Measurements from ENCODE around the gene SEZ6.

Gene SEZ6

DNA sequence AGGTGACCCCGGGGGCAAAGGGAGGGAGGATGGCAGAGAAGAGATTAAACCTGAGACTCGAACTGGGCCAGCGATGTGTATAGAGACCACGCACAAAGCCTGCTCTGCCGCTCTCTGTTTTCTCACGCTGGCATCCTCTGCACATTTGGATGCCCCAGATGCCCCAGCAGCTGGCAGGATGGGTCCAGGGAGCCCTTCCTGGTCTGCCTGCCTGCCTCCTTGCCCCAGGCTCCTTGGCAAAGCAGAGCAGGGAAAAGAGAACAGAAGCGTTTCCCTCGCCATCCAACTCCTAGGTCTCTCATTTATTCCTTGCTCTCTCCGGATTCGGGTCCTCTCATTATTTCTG lies 31.9 kb upstream of the SEZ6 start:
- no peak for DNase-seq (ENCODE audit: low read depth)

DNA sequence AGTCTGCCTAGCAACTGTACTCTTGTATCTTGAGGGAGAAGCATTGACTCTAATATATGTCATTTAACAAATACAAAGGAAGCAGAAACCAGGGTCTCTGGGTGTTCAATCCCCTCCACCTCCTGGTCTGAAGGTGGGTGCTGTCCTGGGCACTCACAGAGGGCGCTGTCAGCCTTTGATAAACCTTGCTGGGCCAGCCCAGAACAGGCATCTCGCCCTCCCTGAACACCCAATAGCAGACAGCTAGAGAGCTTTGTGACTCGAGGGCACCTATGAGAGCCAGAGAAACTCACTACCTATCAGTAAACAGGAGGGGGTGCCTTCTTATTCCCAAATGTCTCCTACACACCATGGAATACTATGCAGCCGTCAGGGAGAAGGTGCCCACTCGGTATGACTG lies 30.8 kb upstream of the SEZ6 start:
- DNase-seq (ENCODE audit: low read depth): no peak

DNA sequence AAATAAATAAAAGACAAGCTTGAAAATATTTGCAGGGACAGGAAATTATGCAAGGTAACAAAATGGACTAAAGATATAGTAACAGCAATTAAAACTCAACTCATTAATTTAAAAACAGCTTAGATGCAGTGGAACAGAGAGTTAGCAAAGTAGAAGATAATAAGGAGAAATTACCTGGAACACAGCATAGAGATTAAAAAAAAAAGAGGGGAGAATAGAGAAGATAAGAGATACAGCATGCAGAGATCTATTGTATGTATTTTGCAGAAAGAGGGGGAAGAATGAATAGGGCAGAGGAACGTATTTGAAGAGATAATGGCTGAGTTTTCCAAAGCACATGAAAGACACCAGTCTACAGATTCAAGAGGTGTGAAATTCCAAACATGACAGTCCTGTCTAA lies 28.7 kb upstream of the SEZ6 start:
- no peak for DNase-seq (ENCODE audit: low read depth)

DNA sequence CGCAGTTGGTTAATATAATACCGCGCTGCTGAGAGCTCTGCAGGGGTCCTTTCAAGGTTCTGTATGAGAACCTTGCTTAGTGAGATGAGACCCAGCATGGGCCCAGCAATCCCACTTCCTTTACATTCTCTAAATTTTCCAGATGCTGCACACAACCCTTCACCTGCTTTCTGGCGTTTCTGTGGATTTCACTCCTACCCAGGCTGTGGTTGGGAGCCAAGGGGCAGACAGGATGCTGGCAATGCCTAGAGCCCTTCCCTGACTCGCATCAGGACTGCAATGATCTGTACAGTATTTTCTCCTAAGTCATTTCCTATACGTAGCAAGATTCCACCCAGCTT lies 27.0 kb upstream of the SEZ6 start:
- DNase-seq (ENCODE audit: low read depth): no peak

DNA sequence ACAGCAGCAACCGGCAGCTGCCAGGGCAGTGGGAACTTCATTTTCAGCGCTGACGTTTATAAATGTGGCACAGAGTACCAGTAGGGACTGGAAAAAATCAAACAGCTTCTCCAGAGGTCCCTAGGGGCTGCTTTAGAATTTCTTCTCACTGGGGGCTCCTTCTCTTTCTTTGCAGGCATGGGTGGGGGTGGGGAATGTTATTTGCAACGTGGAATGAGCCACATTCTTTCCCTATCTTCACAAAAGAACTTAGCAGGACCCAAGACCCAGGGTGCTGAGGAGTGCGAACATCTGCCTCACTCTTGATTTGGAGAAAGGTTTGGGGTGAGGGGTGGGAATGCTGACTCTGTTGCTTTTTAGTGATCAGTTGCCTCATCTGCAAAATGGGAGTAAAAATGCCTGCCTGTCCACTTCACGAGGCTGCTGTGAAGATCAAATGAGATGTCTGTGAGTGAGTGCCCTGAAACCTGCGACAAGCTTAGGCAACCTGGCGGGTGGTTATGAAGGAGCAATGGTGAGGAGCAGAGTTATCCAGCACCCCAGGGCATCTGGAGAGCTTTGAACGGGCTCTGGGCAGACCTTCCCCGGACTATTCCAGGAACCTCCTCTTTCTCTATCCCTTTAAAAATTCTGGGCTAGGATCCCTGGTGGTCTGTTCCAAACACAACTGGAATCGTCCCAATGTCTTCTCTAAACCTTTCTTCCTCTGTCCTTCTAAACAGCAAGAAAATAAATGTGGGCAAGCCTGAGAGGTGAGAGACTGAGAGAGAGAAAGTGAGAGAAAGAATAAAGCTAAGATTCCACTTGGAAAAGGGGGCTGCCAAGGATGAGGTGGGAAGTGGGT lies 26.4 kb upstream of the SEZ6 start:
- DNase-seq (ENCODE audit: low read depth): no peak

DNA sequence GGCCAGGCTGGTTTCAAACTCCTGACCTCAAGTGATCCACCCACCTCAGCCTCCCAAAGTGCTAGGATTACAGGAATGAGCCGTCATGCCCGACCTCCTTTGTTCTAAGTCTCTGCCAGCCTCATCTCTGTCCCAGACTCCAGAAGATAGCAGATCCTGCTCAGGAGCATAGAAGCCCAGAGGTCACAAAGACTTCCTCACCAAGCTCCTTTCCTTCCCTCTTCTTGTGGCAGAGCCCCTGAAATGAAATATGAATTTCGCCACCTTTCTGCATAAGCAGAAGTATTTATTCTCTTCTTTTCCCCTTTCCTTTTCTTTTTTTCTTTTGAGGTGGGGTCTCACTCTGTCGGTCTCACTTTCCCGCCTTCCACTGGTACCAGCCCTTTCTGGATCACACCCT lies 25.7 kb upstream of the SEZ6 start:
- DNase-seq (ENCODE audit: low read depth): no peak

DNA sequence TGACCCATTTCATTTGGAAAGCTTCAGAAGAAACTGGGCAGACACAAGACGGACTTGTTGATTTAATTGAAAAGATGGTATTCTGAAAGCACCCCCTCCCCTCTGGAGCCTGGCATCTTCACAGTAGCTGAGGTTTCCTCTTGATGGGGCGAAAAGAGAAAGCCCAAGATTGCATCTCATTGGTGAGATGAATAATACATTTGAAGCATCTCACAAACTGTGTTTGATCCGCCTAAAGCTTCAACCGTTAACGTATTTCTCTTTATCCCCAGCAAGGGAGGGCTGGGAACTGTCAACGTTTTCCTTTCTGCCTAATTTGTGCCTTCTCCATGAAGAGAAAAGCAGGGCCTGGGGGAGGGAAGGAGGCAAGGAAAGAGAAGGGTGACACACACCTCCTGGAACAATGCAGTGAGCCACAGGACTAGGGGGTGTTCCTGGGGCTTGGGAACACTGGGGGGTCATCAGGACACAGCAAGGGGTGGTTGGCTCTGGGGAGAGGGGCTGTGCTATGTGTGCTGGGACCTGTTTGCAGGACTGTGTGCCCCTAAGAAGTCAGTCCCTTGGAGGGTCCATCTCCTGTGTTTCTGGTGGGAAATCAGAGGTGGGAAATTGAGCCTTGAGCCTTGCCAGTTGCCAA lies 18.6 kb upstream of the SEZ6 start:
- DNase-seq (ENCODE audit: low read depth): no peak

DNA sequence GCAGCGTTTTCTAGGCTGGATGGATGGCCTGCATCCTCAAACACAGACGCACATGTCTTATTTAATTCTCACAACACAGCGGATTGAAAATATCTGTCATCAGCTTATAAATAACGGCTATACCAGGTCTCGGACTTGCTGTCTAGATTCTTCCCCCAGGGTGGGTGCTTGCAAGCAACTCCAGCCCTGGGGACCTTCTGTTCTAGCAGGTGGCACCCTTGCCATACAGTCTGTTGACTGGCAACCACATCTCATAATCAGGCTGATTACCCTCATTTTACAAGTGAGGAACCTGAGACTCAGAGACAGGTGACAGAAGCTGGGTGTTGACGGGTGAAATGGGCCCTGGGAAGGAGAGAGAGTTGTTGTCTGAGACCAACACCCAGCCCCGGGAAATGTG lies 16.2 kb upstream of the SEZ6 start:
- DNase-seq (ENCODE audit: low read depth): no peak

DNA sequence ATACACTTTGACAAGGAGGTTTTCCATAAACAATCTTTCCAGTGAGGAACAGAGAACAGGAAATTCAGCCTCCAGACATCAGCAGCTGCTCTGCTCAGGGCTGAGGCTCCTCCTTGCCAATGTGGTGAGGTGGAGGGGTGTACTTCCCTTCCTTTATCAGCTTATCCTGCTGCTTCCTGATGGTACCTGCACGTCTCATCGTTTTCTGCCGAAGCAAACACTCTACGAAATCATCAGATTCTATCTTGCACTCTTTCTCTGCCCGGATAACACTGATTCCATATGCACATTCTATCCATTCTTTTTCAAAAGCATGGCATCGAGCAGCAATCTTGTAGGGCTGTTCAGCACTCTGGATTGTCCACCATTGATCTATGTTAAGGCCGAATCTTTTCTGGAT lies 15.4 kb upstream of the SEZ6 start:
- DNase-seq (ENCODE audit: low read depth): no peak

DNA sequence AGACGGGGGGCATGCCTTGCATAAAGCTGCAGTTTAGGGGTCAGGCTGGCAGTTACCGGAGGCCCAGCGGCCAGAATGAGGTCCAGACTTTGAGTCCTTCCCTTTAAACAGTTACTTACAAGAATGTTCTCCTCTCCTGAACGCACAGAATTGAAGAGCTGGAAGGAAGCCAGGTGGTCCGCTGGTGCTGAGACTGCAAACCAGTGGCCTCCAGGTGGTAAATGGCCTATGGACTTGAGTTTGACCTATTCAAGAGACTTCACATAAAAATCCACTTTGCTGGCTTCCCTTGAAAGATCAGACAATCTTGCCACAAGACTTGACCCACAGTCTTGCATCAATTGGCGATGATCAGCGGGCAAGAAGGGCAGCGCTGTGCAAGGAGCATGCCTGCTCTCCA lies 14.7 kb upstream of the SEZ6 start:
- no peak for DNase-seq (ENCODE audit: low read depth)

DNA sequence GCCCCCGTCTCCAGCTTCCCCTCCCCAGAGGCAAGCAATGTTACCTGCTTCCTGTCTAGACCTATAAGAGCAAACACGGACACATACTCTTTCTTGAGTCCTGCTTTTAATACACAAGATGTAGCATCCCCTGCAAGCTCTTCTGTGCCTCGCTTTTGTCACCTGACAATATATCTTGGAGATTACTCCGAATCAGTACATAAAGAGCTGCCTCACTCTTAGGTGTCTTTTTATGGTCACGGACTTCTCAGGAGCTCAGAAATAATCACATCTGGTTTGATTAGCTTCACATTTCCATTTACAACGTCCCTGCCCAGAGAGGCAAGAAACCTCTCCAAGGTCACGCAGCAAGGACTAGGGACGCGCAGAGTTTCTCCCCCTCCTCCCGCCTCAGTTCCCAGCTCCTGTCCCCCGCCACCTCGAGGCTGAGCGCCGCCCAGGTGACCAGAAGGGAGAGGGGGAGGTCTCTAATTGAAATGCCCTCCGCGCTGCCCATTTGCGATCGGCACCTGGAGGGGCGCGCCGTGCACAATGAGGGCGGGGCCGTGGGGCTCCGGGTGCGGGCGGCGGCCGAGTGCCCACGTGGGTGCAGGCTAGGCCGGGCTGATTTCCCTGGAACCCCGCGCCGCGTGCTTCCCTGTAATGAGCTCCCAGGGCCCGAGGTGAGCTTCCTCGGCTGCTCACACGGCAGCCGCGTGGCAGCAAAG lies 13.8 kb upstream of the SEZ6 start:
- no peak for DNase-seq (ENCODE audit: low read depth)

DNA sequence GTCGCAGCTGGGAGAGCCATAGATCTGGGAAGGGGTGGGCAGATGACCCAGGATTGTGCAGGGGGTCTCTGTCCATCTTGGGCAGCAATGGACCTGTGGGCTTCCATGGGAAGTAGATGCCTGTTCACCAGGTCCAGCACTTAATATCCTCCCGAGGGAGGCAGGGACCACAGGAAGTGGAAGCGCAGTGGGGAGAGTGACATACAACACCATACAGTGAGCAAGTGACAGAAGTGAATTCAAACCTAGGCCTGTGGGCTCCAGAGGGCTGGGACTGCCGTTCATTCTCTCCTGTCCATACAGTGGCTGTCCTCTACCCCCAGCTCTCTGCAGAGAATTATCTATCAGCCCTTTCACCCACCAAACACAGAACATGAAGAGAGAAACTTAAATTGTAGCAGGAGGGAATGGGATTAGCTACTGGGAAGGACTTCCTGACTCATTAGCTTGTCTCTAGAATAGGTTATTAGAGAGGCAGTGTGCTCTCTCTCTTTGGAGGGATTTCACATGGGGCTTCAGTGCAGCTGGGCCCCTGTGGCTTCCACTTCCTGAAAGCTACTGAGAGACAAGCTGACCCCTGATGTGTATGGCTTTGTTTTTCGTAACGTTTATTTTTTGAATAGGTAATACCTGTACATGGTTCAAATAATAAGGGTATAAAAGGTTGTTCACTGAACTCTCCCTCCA lies 13.1 kb upstream of the SEZ6 start:
- DNase-seq (ENCODE audit: low read depth): no peak

DNA sequence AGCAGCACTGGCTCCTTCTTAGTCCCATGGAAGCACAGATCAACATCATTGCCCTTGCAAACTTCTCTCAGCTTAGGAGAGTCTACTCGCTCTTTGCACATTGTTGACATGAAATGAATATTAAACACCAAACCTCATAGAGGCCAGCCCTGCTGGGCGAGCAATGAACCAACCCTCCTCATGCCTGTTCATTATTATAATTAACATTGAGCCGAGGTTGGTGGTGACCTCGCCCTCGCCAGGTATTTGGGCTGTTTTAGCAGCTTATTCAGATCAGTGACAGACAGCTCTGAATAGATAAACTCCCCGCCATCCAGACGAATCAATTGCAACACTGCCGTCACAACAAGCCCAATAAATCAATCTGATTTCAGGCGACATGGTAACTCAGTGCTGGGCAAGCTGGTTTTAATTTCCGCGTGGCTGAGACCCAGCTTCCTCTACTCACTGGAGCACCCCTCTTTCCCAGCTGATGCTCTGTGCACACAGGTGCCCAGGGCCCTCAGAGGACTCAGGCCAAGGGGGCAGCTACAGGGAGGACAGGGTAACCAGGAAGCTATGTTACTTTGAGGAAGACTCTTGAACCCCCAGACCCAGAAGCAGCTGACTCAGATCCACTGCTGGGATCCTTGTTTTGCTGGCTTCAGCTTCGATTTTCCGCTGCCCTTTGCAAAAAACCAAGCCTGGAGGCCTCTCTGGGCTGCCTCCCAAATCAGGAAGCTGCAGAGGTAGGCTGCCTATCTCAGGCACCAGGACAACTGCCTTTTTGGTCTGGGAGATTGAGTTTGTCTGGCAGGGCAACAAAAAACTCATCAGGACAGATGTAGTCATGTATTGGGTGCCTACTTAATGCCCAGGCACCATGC lies 10.7 kb upstream of the SEZ6 start:
- no peak for DNase-seq (ENCODE audit: low read depth)

DNA sequence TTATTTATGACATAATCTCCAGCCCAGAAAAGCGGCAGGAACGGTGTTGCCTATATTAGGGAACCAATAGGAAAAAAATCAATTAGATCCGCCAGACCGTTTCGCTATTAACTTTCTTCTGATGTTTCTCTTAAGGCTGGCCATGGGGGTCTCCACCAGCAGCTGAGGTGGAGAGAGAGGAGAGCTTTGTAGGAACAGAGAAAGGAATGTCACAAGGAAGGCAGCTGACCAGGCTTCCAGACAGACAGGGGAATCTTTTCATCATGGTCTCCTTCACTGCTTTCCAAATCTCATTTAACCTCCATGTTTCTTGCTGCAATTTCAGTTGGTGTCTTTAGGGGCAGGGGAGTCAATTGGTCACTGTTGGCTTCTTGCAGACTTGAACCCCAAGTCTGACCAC lies 8.9 kb upstream of the SEZ6 start:
- DNase-seq (ENCODE audit: low read depth): no peak

DNA sequence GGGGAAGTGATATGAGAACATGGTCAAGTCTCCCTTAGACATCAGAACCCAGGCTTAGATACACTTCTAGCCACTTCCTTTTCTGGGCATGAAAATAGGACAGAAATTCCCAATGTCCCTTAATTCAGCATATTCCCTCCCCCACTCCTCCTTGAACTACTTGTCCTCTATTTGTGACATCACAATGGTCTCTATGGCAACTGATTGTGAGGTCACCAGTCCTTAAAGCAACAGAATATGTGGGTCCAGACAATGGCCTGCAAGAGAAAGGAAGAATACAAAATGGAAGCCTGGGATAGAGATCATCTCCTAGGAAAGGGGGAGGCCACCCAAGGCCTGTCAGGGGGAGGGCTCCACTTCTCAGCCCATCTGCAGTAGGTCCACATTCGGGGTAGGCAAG lies 6.7 kb upstream of the SEZ6 start:
- DNase-seq (ENCODE audit: low read depth): no peak

DNA sequence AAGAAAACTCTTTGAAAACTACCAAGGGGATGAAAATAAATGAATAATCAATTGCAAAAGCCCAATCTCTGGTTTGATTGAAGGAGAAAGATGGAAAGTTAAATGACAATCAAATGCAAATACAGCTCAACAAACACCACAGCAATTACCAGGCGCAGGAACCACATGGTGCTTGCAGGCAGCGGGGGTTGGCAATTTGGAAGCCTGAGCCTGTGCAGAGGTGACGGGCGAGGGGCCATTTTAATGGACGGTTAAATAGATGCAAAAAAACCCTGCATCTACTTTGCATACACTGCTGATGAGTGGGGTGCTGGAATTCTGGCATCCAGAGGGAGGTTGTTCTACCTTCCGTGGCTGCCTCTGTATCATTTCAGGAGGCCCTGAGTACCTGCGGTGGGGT lies 4.8 kb upstream of the SEZ6 start:
- no peak for DNase-seq (ENCODE audit: low read depth)

DNA sequence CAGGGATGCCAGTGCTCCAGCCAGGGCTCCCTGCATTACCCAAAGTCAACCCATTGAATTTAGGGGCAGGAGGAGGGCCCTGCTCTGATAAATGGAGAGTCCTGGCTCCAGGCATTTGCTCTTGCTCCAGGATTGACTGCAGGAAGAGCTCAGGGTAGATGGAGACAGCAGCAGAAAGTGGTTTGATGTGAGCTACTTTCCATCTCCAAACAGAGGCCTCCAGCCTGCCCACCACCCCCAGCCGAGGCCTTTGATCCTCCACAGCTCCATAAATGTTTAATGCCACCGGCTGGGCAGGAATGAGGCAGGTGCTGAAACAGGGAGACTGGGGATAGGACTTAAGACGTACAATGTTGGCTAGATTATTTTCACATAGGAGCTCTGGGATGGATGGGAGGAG lies 4.3 kb upstream of the SEZ6 start:
- DNase-seq (ENCODE audit: low read depth): no peak

DNA sequence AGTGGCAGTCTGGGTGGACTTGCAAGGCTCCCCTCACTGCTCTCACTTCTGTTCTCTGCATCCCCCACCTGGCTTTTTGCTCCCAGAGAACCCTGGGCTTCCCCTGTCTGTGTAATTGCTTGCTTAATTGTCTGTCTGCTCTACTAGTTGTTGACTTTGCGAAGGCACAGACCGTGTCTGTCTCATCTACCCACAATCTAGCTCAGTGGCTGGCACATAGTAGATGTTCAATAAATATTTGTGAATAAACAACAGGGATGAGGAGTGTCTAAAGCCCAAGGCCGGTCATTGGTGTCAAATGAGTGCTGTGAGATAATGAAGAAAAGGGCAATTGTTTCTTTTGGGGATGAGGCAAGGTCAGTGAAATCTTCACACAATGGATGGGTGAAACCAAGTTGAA lies 2.8 kb upstream of the SEZ6 start:
- DNase-seq (ENCODE audit: low read depth): no peak

DNA sequence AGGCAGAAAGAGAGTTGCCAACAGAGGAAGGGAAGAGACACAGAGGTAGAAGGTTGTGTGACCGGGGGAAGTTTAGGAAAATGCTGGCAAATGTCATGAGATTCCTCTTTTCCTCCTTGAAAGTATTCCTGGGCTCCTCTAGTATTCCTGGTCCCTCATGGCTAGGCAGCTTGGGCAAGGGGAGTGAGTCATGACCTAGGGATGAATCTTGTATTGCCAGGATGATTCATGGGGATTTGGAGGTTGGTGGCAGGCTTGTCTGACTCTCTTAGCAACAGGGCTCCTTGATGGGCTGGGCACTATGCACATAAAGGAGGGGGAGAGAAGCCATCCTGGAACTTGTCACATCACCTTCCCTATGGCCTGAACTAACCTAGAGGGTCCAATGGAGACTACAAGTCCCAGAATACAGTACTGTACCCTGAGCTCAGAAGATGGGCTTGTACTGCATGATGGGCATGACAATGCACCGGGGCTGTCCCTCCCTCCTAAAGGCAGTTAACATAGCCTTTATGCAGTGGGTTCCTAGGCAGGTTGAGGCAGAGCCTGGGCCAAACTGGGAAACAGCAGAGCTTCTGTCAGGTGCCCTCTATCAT lies 2.1 kb upstream of the SEZ6 start:
- DNase-seq (ENCODE audit: low read depth): no peak

DNA sequence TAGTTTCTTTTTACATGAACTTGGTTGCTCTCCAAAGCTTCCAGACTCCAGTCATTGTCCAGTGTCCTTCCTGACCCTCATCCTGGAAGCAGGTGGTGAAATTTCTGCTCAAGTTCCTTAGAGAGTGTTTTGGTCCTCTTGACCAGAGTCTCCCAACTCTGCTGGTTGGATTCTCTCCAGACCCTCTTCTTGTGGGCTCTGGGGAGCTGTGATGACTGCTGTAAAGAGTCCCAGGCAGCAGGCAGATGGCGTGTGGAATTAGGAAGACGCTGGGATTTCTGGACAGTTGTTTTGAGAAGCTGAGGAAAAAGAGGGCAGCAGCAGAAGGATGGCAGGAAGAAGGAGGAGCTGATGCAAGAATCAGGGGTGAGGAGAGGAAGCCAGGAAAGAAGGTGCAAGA lies 1.6 kb upstream of the SEZ6 start:
- DNase-seq (ENCODE audit: low read depth): no peak

DNA sequence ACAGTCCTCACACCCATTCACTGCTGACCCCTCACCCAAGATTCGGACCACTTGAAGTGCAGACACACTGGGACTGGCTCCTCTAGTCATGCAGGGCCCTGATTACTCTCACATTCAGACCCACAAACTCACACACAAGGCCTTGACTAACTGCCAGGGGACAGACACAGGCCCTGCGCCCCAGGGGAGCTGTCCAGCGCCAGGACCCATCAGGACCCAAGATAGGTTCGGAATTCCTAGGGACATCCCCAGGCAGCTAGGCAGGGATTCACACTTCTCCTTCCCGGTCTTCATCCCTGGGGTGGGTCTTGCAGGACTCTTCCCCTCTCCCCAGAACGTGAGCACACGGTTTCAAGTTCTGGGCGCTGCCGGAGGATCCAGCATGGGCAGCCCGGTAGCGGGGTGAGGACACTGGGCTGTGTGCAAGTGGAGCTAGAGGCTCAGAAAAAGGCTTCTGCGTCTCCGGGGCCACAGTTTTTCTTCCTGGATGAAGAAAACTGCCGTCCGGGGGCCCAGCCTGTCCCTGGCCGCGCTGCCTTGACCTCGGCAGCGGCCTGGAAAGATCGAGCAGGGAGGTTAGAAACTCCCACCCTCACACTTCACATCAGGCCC lies 1.6 kb downstream of the SEZ6 start:
- no peak for DNase-seq (ENCODE audit: low read depth)

Measured in activated T-cell treated with anti-CD3 and anti-CD28 coated beads for 48 hours (primary cell).